Kidney epithelial cell (primary cell): ENCODE results near the gene FREM2. TPM values are rescaled to one million over a fixed set of nuclear protein-coding genes. Genes with fewer than 3 reads are reported as not detected.

ENCODE experiments used
- DNase-seq: peaks from one replicate; pipeline ENCODE4 v3.0.0-alpha.2; 2010; ENCODE audit warnings: low read depth
- H3K27me3 ChIP-seq: 2 replicates; pipeline ENCODE4 v1.6.0; 2011; ENCODE audit warnings: low read length; ENCODE audit not compliant: control insufficient read depth, insufficient read depth
- H3K36me3 ChIP-seq: 2 replicates; pipeline ENCODE4 v1.5.1; 2011; ENCODE audit warnings: low read length; ENCODE audit not compliant: control insufficient read depth, insufficient read depth
- H3K4me3 ChIP-seq: 2 replicates; pipeline ENCODE4 v1.5.1; 2011; ENCODE audit warnings: low read depth, mild to moderate bottlenecking, control low read depth, low read length
- total RNA-seq: library from RNA; depleted of rRNA; stranded (reverse); fragments of >200 nt; gene quantifications from 2 replicates; pipeline ENCODE4 v1.2.3, GENCODE V29; 2015
- TF ChIP-seq, protein P1 (sequence below): IDR thresholded peaks from 2 replicates; pipeline ENCODE4 v1.5.1; 2011; ENCODE audit warnings: mild to moderate bottlenecking, moderate library complexity, low read length, control low read depth, inconsistent platforms; ENCODE audit not compliant: insufficient read depth, poor library complexity, severe bottlenecking

FREM2 gene
- total RNA-seq, 1 donor from 2014 or later: 1.0 TPM

DNA sequence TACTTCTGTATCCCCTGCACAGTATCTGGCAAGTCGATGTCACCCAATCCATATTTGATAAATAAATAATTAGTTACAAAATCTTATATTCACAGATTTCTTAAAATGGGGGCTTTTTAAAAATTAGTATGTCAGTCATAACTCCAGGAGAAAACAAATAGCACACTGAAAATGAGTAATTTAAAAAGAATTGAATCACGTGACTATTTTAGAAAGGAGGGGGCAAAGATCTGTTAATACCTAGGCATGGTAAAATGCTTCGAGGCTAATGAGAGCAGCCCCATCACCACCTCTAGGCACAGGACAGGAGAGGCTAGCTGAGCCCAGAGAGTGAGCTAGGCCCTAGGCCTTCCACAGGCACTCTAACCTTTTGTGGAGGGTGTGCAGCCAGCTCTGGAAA lies 94.7 kb downstream of the FREM2 start:
- no peak for DNase-seq
- TF ChIP-seq, protein P1, sequence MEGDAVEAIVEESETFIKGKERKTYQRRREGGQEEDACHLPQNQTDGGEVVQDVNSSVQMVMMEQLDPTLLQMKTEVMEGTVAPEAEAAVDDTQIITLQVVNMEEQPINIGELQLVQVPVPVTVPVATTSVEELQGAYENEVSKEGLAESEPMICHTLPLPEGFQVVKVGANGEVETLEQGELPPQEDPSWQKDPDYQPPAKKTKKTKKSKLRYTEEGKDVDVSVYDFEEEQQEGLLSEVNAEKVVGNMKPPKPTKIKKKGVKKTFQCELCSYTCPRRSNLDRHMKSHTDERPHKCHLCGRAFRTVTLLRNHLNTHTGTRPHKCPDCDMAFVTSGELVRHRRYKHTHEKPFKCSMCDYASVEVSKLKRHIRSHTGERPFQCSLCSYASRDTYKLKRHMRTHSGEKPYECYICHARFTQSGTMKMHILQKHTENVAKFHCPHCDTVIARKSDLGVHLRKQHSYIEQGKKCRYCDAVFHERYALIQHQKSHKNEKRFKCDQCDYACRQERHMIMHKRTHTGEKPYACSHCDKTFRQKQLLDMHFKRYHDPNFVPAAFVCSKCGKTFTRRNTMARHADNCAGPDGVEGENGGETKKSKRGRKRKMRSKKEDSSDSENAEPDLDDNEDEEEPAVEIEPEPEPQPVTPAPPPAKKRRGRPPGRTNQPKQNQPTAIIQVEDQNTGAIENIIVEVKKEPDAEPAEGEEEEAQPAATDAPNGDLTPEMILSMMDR: no peak
- H3K36me3 ChIP-seq: no peaks in the 10 kb centered on the region
- no peaks in the 10 kb centered on the region for H3K27me3 ChIP-seq
- no peak overlapping the region for H3K4me3 ChIP-seq

DNA sequence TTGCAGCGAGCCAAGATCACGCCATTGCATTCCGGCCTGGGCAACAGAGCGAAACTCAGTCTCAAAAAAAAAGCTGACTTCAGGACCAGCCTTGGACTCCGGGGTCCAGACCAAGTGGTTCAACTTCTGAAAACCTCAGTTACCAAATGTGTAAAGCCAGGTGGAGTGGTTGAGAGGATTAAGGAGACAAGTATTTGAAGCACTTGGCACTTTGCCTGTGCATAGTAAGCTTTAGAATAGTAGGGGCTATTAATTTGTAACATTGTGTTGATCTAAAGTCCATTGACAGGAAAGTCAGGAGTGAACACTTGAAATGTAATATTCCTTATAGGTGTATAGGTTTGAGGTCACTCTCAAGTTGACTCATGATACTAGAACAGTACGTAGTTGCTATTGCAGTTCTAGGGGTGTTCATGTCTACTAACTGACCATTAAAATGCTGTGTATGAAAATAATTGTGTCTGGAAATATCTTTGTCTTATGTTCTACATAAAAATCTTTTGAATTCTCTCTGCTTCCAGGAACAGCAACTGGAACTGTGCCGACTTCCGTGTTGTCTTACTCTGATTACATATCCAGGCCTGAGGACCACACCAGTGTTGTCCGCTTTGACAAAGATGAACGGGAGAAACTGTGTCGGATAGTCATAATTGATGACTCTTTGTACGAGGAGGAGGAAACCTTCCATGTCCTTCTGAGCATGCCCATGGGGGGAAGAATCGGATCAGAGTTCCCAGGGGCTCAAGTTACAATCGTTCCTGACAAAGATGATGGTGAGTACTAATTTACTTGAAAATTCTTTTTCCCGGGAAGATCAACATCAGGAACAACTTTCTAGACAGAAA lies 97.4 kb downstream of the FREM2 start:
- H3K4me3 ChIP-seq: peak overlapping the region; percentile 2
- no peaks in the 10 kb centered on the region for H3K36me3 ChIP-seq
- TF ChIP-seq, protein P1: no peak
- H3K27me3 ChIP-seq: no peaks in the 10 kb centered on the region
- peak; percentile 47 for DNase-seq

DNA sequence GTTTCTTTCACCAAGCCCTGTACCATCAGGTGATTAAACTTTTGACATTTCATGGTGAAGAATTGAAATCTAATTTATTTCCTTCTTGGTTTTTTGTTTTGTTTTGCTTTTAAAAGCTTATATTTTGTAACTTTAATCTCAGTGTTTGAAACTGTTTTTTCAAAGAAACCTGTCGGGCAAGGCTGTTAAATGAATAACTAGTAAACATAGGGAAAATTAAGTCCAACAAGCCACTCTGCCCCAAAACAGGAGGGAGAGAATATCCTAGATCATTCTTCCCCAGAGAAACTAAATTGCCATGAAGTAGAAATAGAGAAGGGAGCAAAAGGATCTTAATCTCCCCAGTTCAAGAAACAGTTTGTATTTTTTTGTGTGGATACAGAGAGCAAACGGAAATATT lies 98.2 kb downstream of the FREM2 start:
- DNase-seq: no peak
- H3K4me3 ChIP-seq: peak overlapping the region; percentile 19
- no peaks in the 10 kb centered on the region for H3K36me3 ChIP-seq
- no peaks in the 10 kb centered on the region for H3K27me3 ChIP-seq
- TF ChIP-seq, protein P1: no peak

DNA sequence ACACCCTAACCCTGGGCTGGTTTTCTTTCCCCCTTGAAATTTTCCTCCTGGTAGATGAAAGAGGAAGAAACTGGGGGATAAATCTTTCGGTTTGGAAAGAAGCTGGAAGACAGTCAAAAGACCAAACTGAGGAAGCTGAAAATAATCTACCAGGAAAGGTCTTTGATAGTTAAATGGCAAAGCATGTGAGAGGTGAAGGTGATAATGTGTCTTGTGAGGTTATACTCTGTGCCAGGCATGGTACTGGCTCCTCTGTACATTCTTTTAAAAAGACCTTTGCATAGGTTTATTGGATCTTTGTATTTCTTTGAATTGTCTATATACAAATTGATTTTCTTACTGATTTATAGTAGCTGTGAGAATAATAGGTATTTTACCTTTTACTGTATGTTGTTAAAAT lies 98.6 kb downstream of the FREM2 start:
- Histone ChIP-seq H3K36me3 (no peaks in the 10 kb centered on the region), H3K4me3 (peak overlapping the region; percentile 19), H3K27me3 (no peaks in the 10 kb centered on the region)
- TF ChIP-seq, protein P1: no peak
- DNase-seq: no peak

DNA sequence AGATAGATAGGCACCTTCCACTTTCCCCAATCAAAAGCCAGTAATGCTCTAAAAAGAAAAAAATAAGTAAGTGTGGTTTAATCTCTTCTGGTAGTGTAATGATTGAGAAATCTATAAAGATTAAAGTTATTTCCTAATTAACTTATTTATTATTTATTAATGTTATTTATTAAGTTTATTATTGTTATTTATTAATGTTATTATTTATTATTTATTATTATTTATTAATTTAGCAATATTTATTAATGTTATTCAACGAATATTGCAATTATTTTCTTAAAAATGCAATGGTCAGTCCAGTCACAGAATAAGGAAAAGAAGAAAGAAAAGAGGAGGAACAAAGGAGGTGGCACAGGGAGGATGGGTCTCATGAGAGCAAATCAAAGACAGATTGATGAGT lies 100.7 kb downstream of the FREM2 start:
- TF ChIP-seq, protein P1: no peak

DNA sequence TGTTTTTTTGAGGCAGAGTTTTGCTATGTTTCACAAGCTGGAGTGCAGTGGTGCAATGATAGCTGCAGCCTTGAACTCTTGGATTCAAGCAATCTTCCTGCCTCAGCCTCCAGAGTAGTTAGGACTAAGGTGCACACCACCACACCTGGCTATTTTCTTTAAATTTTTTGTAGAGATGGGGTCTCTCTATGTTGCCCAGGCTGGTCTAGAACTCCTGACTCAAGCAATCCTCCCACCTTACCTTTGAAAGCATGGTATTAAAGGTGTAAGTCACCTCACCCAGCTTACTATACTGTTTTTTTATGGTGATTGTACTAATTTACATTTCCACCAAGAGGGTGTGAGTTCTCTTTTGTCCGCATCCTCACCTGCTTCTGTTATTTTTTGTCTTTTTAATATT lies 110.0 kb downstream of the FREM2 start:
- no peaks in the 10 kb centered on the region for H3K36me3 ChIP-seq
- no peaks in the 10 kb centered on the region for H3K27me3 ChIP-seq
- H3K4me3 ChIP-seq: no peak overlapping the region
- TF ChIP-seq, protein P1: no peak
- no peak for DNase-seq

More for the DNA sequence above, 100.7 kb downstream of the FREM2 start:
- Histone ChIP-seq H3K4me3 (no peak overlapping the region), H3K36me3 (no peaks in the 10 kb centered on the region), H3K27me3 (no peaks in the 10 kb centered on the region)
- DNase-seq: no peak
